ENCODE measurements around the gene C2orf69. TPM values are rescaled to one million over a fixed set of nuclear protein-coding genes. Genes with fewer than 3 reads are reported as not detected.

Gene C2orf69
- total and polyA plus RNA-seq, 4 donors, result 4.5 to 11.1 (median 6.8) TPM

GRCh38 chr2:199973703-199974102, 62.6 kb downstream of the C2orf69 start:
- peaks cover 0 to 4% (median 0%) of the 10 kb centered on the region in 4 donors for H3K36me3 ChIP-seq (ENCODE audit: control insufficient read depth in 4 of 4, insufficient read depth in 4 of 4, low read length in 4 of 4)
- no peaks in the 10 kb centered on the region for H3K9me3 ChIP-seq (ENCODE audit: control insufficient read depth in 4 of 4, insufficient read depth in 3 of 4, low read length in 3 of 4)
- no peak overlapping the region for H3K9ac ChIP-seq (ENCODE audit: insufficient read depth in 1 of 2, low read length in 2 of 2)
- peak in 2 of 3 donors; percentile 62 to 69 for DNase-seq
- TF ChIP-seq CTCF (IDR thresholded peaks at IDR 0.05; ENCODE audit: control extremely low read depth, extremely low read depth), result no peak
- H3K4me3 ChIP-seq, result no peak overlapping the region
- H3K27me3 ChIP-seq (ENCODE audit: control insufficient read depth in 3 of 3, insufficient read depth in 3 of 3, low read length in 2 of 3), result no peaks in the 10 kb centered on the region
- no peak overlapping the region for H3K27ac ChIP-seq (ENCODE audit: low read depth in 1 of 2, low read length in 1 of 2)
- H3K4me1 ChIP-seq (ENCODE audit: control insufficient read depth in 5 of 5, insufficient read depth in 5 of 5, low read length in 5 of 5), result no peaks in the 10 kb centered on the region
- 31 to 33% methylated on average over 2 of the region's 2 CpGs for WGBS, 2 donors
- no peak for ATAC-seq (ENCODE audit: insufficient read depth, low FRiP score)

GRCh38 chr2:199975273-199975895, 64.3 kb downstream of the C2orf69 start:
- 95 to 98% methylated on average over 3 of the region's 3 CpGs for WGBS, 2 donors
- no peak overlapping the region for H3K9ac ChIP-seq (ENCODE audit: insufficient read depth in 1 of 2, low read length in 2 of 2)
- TF ChIP-seq CTCF (IDR thresholded peaks at IDR 0.05; ENCODE audit: control extremely low read depth, extremely low read depth), result no peak
- peaks cover 0 to 5% (median 0%) of the 10 kb centered on the region in 5 donors for H3K4me1 ChIP-seq (ENCODE audit: control insufficient read depth in 5 of 5, insufficient read depth in 5 of 5, low read length in 5 of 5)
- DNase-seq (no peak), ATAC-seq (ENCODE audit: insufficient read depth, low FRiP score) (no peak)
- no peak overlapping the region for H3K27ac ChIP-seq (ENCODE audit: low read depth in 1 of 2, low read length in 1 of 2)
- no peaks in the 10 kb centered on the region for H3K9me3 ChIP-seq (ENCODE audit: control insufficient read depth in 4 of 4, insufficient read depth in 3 of 4, low read length in 3 of 4)
- H3K36me3 ChIP-seq (ENCODE audit: control insufficient read depth in 4 of 4, insufficient read depth in 4 of 4, low read length in 4 of 4), result peaks cover 0 to 4% (median 0%) of the 10 kb centered on the region in 4 donors
- H3K4me3 ChIP-seq, result no peak overlapping the region
- no peaks in the 10 kb centered on the region for H3K27me3 ChIP-seq (ENCODE audit: control insufficient read depth in 3 of 3, insufficient read depth in 3 of 3, low read length in 2 of 3)

Small RNA genes within 50 kb of the gene (small RNA-seq; reads per million reads assigned to genes)
- gene AC108032.1 (ENCODE audit: low replicate concordance), result not detected
- not detected for gene RN7SL717P (ENCODE audit: low replicate concordance)

Other genes with a start within 250 kb of the C2orf69 start
- gene FTCDNL1, start 60.1 kb upstream of the C2orf69 start, total RNA-seq, result 1 to 10 TPM; 1.3 to 2.8 TPM
- gene FTCDNL1, start 60.1 kb upstream of the C2orf69 start, polyA plus RNA-seq, result 1 to 10 TPM; 1.6 to 2.0 TPM
- gene TYW5, start 44.2 kb downstream of the C2orf69 start, total RNA-seq, result 10 to 100 TPM in 1 of 2 donors, 1 to 10 TPM in 1; 5.7 to 18.8 TPM
- gene TYW5, start 44.2 kb downstream of the C2orf69 start, polyA plus RNA-seq, result 1 to 10 TPM; 3.3 to 4.1 TPM
- 10 to 100 TPM; 12.4 to 18.3 TPM for gene MAIP1, start 44.3 kb downstream of the C2orf69 start, total RNA-seq
- 10 to 100 TPM in 1 of 2 donors, 1 to 10 TPM in 1; 8.2 to 18.2 TPM for gene MAIP1, start 44.3 kb downstream of the C2orf69 start, polyA plus RNA-seq